NCI-H524 treated with DMSO at 0.1 percent for 48 hours (cell line): ENCODE data around the gene RFX3.

Experiments
- DNase-seq: peaks from one replicate; lab custom pipeline; 2025; lab: John Stamatoyannopoulos, UW

Gene RFX3

DNA sequence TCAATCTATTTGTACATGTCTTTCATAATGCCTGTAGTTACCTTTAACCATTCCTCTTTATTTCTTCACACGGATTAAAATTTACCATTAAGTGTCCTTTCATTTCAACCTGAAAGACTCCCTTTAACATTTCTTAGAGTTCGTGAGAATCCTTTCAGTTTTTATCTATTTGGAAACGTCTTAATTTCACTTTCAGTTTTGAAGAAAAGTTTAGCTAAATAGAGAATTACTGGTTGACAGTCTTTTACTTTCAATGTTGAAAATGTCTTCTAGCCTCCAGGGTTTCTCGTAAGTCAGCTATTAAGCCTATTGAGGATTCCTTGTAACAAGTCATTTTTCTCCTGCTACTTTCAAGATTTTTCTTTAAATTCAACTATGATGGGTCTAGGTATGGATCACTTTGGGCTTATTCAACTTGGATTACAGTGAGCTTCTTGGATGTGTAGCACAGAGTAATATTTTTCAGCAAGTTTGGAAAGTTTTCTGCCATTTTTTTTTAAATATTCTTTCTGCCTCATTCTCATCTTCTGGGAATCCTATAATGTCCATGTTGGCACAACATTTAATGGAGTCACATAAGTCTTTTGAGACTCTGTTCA is 48.5 kb downstream of the RFX3 start:
- DNase-seq = no peak

DNA sequence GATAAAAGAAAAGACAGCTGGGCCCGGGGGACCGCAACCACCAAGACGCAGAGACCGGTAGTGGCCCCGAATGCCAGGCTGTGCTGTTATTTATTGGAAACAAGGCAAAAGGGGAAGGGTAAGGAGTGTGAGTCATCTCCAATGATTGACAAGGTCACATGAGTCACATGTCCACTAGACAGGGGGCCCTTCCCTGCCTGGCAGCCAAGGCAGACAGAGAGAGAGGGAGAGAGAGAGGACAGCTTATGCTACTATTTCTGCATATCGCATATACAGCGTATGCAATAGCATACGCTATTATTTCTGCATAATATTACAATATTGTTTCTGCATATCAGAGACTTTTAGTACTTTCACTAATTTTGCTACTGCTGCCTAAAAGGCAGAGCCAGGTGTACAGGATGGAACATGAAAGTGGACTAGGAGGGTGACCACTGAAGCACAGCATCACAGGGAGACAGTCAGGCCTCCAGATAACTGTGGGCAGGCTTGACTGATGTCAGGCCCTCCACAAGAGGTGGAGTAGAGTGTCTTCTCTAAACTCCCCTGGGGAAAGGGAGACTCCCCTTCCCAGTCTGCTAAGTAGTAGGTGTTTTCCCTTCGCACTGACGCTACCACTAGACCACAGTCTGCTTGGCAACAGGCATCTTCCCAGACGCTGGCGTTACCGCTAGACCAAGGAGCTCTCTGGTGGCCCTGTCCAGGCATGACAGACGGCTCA is 50.3 kb downstream of the RFX3 start:
- no peak for DNase-seq

DNA sequence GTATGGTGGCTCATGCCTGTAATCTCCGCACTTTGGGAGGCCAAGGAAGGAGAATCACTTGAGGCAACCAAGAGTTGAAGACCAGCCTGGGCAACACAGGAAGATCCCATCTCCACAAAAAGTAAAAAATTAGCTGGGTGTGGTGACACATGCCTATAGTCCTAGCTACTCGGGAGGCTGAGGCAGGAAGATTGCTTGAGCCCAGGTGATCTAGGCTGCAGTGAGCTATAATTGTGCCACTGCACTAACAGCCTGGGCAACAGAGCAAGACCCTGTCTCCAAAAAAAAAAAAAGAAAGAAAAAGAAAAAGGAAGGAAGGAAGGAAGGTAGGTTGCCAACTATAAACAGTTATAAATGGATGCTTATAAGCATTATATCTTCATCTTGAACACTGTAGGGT is 51.0 kb downstream of the RFX3 start:
- no peak for DNase-seq

DNA sequence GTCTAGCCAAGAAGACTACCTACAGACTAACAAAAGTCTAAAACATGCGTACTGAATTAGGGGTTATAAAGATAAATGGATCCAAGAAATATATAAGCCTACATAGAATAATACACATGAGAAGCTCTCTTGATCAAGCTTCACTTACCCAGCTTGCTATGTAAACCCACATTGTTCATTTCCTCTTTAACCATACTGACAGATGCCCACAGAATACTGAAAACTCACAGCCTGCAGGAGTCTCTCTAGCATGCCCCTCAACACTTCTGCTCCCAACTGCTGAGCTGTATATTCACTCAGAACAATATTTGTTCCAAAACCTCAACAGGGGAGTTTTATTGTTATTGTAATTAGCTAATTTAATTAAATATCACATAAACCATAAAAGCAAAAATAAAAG is 52.4 kb downstream of the RFX3 start:
- DNase-seq = no peak

DNA sequence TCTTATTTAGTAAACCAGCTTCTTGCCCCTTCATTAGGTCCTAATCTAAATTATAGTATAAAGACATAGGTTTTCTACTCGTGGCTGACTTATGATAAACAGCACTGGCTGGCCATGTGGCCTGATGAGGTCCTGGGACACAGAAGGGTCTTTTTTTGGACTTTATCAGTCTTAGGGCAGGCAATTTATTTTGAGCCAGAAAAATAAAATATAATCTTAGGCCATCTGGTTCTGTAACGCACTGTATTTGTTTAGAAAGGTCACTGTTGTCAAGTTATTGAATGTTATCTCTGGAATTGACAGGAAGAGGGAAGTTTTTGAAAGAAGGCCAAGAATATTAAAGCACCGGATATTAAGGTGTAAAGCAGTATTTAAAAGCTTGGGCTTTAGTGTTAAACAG is 53.9 kb downstream of the RFX3 start:
- DNase-seq = no peak

DNA sequence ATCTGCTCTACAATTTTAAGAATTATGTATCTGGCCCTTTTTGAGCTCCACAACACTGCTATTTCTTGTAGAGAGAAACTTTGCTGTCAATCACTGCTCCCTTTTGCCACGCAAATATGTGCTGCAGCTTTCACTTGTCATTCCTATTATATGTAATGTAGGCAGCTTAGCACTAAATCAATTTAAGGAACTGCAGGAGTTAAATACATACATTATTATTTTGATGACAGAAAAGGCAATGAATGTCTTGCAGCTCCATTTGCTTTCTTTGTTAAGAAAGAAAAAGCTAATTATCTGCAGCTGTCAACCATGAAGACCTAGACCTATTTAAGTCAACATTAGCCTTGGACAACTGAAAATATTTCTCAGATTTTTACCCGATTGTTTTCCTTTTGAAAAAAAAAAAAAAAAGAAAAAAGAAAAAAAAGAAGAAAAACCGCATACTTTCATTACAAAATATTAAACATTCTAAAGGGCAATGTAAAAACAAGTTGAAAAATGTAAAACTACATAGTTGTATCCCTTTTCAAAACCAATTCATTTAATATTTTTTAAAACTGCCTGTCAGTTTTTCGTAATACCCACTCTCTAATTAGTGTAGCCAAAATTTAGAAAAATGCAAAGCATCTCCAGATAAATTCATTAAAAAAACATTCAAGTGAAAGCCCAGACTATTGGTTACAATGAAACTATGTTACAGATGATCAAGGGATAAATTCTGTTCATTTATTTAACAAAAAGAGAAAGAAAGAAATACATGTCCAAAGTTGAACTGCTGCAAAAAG is 57.2 kb downstream of the RFX3 start:
- no peak for DNase-seq

DNA sequence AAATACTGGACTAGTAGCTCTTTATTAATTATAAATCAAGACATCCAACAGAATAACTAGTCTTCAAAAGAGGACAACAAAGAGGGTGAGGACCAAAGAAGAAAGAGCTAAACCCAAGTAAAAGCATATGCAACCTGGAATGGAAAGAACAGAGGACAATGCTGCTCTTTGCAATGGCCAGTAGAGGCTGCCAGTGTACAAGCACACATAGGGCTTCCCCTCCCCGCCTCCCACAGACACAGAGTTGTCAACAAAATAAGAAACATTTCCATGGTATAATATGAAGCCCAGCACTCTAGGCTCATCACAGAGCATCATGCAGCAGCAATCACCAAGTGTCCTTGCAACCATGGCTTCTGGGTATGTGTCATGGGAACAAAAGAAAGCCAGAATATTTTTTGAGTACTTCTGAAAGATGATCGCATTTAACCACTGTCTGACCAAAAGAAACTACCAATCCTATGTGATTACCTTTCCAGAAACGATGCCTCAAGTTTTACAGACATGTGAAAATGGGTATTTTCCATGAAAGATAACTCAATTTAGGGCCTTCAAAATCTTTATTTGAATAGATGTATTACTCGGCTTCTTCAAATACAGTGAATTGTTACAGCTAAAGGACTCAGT is 58.1 kb downstream of the RFX3 start:
- DNase-seq = peak; percentile 6

DNA sequence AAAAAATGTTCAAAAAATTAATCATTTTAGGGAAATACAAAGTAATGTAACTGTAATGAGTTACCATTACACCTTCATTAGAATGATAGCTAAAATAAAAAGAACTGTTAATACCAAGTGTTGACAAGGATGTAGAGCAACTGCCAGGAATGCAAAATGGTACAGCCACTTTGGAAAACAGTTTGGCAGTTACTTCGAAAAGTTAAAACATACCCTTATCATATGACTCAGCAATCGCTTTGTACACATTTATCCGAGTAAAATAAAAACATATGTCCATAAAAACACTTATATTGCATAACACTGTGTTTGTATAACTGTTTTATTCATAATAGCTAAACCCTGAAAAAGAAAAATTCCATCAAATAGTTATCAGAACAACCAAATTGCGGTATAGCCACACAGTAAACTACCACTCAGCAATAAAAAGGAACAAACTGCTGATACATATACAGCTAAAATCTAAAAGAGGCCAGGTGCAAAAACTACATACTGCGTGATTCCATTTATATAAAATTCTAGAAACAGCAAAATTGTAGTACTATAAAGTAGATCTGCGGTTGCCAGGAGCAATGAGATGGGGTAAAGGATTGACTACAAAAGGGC is 61.7 kb downstream of the RFX3 start:
- no peak for DNase-seq

DNA sequence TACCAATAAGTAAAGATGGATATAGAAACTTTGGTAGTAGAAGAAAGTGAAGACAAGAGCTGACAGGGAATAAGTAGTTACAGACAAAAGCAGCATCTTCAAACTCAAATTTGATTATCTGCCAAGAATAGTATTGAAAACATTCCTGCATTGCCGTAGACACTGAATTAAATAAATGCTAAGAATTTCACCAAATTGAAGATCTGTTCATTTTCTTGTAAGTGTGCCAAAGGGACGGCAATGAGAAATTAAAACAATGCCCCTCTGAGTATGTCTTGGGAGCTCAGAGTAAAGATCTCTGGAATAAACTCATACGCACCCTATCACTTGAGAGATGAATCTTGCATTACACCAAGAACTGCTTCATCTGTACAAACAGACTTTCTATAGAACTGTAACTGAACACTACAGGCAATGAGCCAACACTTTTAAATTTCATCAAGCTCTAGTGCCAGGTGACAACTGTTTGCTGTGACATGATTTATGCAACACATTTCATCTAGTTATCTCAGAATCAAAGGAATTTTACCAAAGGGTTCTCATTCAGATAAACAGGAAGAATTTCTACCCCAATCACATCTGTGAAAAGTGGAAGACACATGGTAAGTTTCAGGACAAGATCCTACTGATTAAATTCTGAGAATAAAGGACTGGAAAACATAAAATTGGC is 66.9 kb downstream of the RFX3 start:
- no peak for DNase-seq

DNA sequence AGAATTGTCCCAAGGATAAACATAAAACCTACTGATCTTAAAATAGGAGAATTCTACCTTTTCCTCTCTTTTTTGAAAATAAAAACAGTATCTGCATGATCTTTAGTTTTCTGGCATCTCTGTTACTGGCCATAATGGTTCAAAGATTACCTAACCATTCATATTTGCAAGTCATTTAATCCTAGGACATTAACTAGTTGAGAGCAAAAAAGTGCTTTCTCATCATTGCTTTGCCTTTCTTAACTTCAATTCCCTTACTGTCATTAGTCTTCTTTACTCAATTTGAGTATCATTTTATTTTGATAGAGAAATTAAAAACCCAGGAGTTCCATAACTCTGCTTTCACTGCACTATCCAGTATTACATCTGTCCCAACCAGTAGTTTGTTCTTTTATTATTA is 68.6 kb downstream of the RFX3 start:
- DNase-seq = no peak

DNA sequence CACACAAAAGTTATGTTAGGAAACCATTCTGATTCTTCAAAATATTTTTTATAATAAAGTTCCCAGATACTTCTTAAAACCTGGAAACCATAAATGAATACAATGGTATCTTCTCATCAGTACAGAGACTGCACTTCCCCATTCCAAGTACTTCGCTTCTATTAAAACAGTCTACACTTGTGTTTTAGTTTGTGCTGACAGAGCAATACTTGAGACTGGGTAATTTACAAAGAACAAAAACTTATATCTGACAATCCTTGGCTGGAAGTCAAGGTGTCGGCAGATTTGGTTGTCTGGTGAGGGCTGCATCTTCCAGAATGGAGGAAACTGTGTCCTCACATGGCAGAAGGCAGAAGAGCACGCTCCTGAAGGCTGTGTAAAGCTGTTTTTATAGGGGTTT is 70.1 kb downstream of the RFX3 start:
- DNase-seq = no peak

DNA sequence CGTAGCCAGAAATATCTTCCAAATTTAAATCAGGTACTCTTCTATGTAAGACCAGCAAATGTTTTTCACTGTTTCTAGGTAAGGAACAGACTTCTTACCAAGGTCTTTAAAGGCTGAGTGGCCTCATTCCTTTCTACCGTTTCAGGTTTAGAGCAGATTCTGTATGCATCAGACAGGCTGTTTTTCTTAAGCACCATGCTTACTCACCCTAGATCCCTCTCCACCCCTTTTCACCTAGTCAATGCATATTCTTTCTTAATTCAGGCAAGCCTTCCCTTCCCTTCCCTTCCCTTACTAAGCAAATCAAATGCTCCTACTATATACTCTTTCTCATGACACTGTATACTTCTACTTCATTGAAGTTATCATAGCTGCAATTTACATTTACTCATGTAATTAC is 70.7 kb downstream of the RFX3 start:
- no peak for DNase-seq

DNA sequence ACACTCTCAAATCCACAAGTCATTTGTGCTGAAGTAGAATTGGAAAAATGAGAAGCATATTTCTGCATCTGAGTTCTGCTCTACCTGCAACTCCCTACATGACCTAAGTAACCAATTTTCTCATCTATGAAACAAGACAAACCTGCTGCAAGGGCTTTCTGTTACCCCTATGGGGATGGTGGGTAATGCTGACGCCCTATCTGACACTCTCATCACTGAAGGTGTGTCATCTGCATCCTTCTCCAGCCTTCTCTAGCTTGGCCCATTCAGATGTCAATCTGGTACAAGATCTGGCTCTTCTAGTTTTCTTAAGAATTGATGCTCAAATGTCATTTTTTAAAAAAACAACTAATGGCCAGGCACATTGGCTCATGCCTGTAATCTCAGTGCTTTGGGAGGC is 73.8 kb downstream of the RFX3 start:
- DNase-seq = no peak

DNA sequence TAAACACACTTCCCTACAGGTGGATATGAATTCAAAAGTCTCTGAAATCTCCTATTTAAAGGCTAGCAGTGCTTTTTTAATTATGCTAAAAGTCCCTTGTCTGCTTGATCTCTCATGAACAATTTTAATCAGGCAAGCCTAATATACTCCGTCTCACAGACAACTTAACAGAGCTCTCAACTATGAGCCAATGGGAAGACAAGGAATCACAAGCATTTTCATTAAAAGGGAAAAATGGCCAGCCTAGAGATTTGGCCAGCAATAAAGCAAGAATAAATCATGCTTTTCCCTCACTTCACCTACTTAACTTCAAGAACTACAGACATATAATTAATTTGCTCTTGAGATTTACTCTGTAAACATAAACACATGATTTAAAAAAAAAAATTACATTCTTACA is 78.0 kb downstream of the RFX3 start:
- no peak for DNase-seq

DNA sequence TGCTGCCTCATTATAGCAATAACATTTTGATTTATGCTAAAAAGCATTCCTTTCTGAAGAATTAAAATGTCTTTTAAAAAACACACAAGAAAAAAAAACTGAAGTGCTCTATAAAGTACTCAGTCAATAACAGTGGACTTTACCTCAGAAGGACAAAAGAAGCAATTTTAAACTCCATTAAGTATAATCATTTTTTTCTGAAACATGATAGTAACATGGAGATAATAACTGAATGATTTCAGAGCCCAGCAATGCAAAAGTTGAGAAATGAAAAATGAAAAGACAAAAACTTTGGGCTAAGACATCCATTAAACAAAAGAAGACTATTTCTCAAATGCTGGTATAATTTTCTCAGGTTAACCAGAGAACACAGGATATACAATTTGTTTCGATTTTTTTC is 78.7 kb downstream of the RFX3 start:
- DNase-seq = no peak

DNA sequence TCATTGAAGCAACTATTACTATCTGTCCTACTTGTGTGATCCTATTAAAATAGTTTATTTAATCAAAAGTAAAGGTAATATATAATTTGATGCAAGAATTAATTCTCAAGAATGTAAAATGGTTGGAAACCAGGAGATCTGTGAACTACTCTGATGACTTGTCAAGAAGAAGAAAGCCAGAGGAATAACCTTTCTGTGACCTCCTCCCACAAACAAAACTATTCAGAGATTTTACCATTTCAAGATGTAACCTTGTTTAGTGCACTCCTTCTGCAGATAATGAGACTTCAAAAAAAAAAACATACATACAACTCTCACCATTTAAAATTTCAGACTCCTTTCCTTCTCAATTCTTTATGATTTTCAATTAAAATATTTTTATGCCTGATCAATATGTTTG is 79.5 kb downstream of the RFX3 start:
- DNase-seq = no peak

DNA sequence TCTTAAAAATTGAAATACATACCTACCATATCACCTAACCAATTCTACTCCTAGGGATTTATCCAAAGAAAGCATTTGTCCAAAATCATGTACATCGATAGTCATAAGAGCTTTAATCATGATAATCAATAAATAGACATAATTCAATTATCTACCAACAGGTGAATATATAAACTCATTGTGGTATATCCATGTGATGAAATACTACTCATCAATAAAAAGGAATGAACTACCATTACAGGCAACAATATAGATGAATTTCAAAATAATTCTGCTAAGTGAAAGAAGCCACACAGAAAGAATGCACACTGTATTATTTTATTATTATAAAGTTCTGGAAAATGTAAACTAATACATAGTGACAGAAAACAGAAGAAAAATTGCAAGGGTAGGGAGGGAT is 81.8 kb downstream of the RFX3 start:
- no peak for DNase-seq

DNA sequence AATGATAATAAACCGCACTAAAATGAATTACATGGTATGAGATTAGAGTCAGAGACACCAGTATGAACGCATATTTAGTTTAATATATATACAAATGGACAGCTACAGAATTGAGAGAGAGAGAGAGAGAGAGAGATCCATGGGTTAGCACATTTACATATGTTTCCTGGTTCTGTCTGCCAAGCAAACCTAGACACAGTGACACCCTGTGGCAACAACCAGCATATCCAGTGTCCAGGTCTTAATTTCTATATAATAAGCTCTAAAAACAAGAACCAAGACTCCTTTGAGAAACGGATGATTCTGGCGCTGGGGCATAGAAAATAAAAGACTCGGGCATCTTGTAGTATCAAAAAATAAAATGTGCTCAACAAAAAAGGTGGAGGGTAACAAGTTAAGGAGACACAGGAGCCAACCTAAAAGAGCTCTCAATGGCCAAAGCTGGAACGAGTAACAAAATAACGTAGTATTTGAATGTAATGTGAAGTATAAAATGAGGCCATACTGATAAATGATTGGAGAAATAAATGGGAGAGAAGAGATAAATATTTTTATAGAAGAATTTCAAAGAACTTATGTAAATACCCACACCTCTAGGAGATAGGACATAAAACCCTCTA is 84.5 kb downstream of the RFX3 start:
- no peak for DNase-seq

DNA sequence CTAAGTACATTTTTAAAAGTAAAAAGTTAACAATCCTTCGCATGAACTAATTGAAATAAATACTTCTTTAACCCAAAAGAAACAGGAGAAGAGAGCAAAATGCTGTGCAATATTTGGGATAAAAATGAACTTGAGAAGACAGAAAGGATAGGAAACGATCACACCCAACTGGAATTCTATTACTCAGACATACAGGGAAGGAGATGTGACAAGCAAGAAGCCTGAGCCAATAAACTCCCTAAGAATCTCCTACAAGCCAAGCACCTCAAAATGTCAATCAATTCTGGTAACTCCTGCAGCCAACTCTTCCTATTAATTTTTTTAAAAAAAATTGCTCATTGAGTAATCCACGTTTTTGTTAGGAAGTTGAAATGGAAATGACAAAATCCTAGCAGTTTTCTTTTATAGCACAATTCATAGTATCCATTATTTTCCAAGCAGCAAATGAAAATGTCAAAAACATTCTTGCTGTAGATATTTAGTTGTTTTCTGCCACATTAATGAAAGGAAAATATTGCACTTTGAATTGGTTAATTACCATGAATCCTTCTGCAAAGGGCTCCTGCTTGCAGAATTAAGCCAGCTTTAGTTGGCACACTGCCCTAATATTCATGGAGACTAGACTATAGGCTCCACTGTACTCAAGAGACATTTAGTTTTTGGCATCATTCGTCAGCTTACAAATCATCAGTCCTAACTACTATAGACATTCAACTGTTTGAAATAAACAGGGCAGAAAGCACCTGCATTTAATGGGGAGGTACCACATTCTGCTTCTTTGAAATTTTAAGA is 89.0 kb downstream of the RFX3 start:
- DNase-seq = no peak

DNA sequence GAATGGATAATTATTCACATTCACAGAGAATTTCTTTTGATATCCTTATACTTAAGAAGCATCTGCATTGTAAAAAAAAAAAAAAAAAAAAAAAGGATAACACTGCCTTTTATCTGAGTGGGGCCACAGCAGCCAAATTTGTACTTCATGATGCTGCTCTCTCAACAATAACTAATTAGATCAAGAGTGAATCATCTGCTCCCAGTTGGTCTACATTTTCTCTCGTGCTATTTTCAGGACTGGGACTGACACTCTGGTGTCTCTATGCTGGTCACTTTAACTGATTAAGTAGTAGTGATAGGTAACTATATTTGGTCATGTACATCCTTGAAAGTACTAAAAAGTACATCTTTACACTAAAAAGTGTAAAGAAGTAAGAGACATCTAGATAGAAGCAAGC is 90.1 kb downstream of the RFX3 start:
- no peak for DNase-seq

DNA sequence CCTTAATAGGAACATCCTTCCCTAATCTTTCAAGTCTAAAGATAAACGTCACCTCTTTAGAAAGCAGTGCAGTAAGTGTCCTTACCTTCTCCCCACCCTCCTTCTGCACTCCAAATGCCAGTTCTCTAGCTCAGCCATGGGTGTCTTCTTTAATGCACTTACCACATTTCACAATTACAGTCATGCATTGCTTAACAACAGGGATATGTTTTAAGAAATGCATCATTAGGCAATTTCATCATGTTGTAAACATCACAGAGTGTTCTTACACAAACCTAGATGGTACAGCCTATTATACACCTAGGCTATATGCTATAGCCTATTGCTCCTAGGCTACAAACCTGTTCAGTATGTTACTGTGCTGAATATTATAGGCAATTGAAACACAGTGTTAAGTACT is 91.2 kb downstream of the RFX3 start:
- DNase-seq = no peak
